HUES64 (cell line): ENCODE data around the gene C1QTNF1.

Source experiments
- H3K27ac ChIP-seq: 2 replicates; pipeline ENCODE4 v1.7.0; 2013; ENCODE audit warnings: low read depth, low read length, inconsistent platforms
- H3K27me3 ChIP-seq: 2 replicates; pipeline ENCODE4 v1.6.1; 2013; ENCODE audit warnings: mild to moderate bottlenecking, low read length; ENCODE audit not compliant: insufficient read depth
- H3K36me3 ChIP-seq: 2 replicates; pipeline ENCODE4 v1.6.1; 2013; ENCODE audit warnings: mild to moderate bottlenecking, low read length; ENCODE audit not compliant: insufficient read depth
- H3K4me1 ChIP-seq: 2 replicates; pipeline ENCODE4 v1.6.1; 2013; ENCODE audit warnings: mild to moderate bottlenecking, low read length, moderate library complexity; ENCODE audit not compliant: insufficient read depth
- H3K4me3 ChIP-seq: 2 replicates; pipeline ENCODE4 v1.5.1; 2013; ENCODE audit warnings: mild to moderate bottlenecking, low read length, moderate library complexity
- H3K9ac ChIP-seq: 2 replicates; pipeline ENCODE4 v1.6.1; 2013; ENCODE audit warnings: mild to moderate bottlenecking, low read depth, low read length
- H3K9me3 ChIP-seq: 2 replicates; pipeline ENCODE4 v1.6.1; 2013; ENCODE audit warnings: low read depth, low read length; ENCODE audit not compliant: insufficient read depth
- WGBS: fragments of 150-250, 120-280 bp; methylation state at CpG from one replicate; pipeline ENCODE4 v1.1.7; 2013; ENCODE audit warnings: missing lambda C conversion rate; 5-methylcytosine and 5-hydroxymethylcytosine counted together

Gene C1QTNF1

DNA sequence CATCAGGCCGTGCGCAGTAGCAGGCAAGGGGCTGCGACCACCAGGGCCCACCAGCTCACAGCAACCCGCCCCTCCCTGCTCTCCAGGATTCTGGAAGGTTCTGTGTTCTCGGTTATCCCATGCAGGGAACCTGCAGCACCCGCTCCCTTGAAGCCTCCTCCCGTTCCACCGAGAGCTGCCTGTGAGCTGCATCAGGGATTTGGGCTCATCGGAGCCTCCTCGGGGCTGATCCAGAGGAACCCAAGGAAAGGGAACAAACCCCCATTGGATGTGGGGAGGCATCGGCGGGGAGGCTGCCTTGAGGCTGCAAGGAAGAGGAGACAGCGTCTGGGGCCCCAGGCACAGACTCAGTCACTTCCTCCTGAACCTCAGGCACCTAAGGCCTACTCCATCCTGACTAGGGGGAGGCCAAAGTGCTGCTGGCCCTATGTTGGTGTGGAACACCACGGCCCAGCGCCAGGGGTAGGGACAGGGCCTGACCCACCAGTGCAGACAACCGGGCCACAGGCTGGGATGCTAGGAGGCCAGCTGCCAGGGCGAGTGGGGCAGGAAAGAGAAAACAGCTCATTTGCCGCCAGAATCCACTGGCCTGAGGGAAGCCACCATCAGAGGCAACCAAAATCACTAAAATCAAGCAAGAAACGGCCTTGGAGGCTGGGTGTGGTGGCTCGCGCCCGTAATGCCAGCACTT lies 29.8 kb upstream of the C1QTNF1 start:
- Histone ChIP-seq H3K9me3 (no peaks in the 10 kb centered on the region), H3K9ac (no peak overlapping the region), H3K4me3 (no peak overlapping the region), H3K27me3 (no peaks in the 10 kb centered on the region; the same call in 1 of the 2 replicates), H3K36me3 (peaks cover 29% of the 10 kb centered on the region), H3K4me1 (no peaks in the 10 kb centered on the region), H3K27ac (no peak overlapping the region)
- WGBS, result 95% methylated on average over 22 of the region's 22 CpGs

DNA sequence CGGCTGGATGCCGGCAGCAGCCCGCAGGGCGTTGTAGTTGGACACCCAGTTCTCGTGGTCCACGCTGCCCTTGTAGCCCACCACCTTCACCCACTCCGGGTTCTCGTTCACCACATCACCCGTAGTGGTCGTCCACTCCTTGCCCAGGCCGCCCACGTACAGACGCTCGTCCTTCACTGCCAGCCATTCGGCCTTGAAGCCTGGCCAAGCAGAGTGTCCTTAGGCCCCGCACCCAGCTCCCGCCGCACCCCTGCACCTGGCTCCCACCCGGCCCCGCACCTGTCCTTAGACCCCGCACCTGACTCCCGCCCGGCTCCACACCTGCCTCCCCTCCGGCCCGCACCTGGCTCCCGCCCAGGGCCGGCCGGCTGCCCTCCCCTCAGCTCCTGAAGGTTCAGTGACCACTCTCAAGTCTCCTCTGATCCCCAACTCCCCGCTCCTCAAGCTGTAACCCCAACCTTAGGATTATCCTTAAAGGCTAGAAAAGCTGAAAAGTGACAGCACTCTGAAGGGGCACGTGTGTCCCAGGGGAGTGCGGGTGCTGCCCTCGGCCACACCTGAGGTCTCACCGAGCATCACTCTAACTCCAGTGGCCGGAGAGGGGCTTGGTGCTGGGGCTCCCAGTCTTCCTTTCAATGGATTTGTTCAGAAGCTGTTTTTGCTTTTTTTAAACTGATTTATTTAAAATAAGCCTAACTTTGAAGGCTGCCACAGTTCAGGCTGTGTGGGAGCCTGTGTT lies 28.8 kb upstream of the C1QTNF1 start:
- H3K36me3 ChIP-seq, result peaks cover 28% of the 10 kb centered on the region
- H3K4me1 ChIP-seq, result no peaks in the 10 kb centered on the region
- H3K9ac ChIP-seq, result no peak overlapping the region
- H3K9me3 ChIP-seq, result no peaks in the 10 kb centered on the region
- H3K4me3 ChIP-seq, result no peak overlapping the region
- H3K27ac ChIP-seq, result no peak overlapping the region
- H3K27me3 ChIP-seq, result peaks cover 3% of the 10 kb centered on the region; the same call in 1 of the 2 replicates
- WGBS, result 96% methylated on average over 34 of the region's 34 CpGs

DNA sequence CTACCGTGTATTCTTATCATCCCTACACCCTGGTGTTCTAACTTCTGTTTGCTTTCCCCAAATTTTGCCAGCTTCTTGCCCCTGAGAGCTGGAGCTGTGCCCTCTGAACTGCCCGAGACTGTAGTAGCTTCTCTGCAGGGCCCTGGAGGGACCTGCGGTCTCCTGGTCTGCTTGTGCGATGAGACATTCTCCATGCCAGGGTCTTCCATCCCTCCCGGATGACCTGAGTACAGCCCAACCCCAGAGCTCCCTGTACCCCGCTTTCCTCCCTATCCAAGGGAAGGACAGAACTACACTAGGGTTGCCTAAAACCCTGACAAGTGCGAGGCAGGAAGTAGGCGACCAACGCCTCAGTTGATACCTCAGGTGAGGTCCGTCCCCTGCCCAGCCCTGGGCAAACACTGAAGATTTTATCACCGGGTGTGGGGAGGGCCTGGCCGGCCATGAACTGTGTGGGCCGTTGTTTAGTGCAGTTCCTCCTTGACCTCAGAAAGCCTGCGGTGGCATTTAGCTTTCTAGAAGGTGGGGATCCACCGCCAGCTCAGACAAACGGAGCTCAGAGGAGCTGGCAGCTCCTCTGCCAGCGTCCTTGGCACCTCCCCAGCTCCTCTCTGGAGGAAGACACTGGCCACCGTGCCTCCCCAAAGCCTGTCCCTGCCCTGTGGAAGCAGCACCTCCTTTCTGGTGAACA lies 28.1 kb upstream of the C1QTNF1 start:
- no peak overlapping the region for H3K4me3 ChIP-seq
- no peak overlapping the region for H3K9ac ChIP-seq
- no peak overlapping the region for H3K27ac ChIP-seq
- H3K36me3 ChIP-seq, result peaks cover 26% of the 10 kb centered on the region
- 93% methylated on average over 18 of the region's 18 CpGs for WGBS
- H3K27me3 ChIP-seq, result peaks cover 10% of the 10 kb centered on the region; the same call in 1 of the 2 replicates
- no peaks in the 10 kb centered on the region for H3K4me1 ChIP-seq
- H3K9me3 ChIP-seq, result no peaks in the 10 kb centered on the region

DNA sequence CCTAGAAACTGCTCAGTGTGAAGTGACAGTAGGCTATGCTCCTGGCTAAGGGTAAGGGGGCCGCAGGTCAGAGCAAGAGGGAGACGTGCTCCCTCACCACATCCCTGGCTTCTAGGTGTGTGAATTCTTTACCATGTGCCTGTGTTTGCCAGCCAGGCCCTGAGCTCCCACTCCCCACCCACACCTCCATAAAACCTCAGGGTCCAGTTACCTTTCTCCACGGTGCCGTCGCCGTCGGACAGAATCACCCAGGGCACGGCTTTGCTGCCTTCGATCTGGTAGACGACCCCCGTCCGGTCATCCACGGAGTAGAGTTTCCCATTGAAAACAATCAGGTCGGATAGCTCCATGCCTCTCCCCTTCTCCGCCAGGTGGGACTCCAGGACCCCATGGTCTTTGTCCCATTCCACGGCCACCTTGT lies 27.2 kb upstream of the C1QTNF1 start:
- 95% methylated on average over 16 of the region's 16 CpGs for WGBS

DNA sequence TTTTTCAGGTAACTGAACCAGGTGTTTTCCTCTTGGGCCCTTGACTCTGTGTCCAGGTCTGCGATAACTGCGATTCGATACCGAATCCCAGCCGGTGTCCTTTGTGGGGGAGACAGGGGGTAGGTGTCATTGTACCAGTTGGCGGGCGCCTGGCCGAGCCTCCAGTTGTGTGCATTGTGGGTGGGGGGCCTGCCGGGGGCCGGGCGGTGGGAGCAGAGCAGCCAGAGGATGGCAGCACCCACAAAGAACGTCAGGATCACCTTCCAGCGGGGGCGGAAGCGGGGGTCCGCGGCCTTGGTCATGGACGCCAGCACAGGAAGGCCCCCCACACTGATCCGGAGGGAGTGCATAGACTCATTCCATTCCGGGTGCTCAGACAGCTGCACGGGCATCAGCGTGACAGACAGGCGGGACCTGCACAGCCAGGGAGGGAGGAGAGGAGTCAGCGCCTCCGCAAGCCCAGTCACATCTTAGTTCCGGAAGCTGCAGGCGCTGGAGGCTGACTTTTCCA lies 26.7 kb upstream of the C1QTNF1 start:
- Histone ChIP-seq H3K36me3 (peaks cover 22% of the 10 kb centered on the region), H3K27ac (no peak overlapping the region)

More for the DNA sequence above, 27.2 kb upstream of the C1QTNF1 start:
- peaks cover 18% of the 10 kb centered on the region for H3K27me3 ChIP-seq
- no peak overlapping the region for H3K27ac ChIP-seq
- H3K4me3 ChIP-seq, result no peak overlapping the region
- no peaks in the 10 kb centered on the region for H3K4me1 ChIP-seq
- no peak overlapping the region for H3K9ac ChIP-seq
- no peaks in the 10 kb centered on the region for H3K9me3 ChIP-seq
- H3K36me3 ChIP-seq, result peaks cover 22% of the 10 kb centered on the region

DNA sequence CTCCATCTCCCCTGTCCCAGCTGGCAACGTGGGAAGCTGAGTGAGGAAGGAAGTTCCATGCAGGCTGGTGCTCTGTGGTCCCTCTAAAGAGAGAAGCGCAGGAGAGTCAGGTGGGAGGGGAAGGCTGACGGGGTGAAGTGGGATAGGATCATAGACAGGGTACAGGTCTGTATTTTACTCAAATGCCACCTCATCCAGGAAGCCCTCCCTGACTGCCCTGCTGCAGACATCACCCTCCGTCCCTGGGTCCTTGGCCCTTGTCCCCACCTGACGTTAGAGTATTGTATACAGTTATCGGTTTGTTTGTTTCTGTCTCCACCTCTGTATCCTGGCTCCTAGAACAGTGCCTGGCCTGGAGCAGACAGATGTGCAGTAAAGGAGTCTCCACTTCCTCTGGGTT lies 26.1 kb upstream of the C1QTNF1 start:
- H3K27ac ChIP-seq, result no peak overlapping the region
- no peak overlapping the region for H3K4me3 ChIP-seq
- peaks cover 20% of the 10 kb centered on the region for H3K36me3 ChIP-seq
- H3K9ac ChIP-seq, result no peak overlapping the region
- WGBS, result 87% methylated on average over 5 of the region's 6 CpGs
- no peaks in the 10 kb centered on the region for H3K9me3 ChIP-seq
- no peaks in the 10 kb centered on the region for H3K4me1 ChIP-seq
- H3K27me3 ChIP-seq, result peaks cover 29% of the 10 kb centered on the region

More for the DNA sequence above, 26.7 kb upstream of the C1QTNF1 start:
- Histone ChIP-seq H3K4me3 (no peak overlapping the region), H3K9ac (no peak overlapping the region), H3K4me1 (no peaks in the 10 kb centered on the region), H3K9me3 (no peaks in the 10 kb centered on the region), H3K27me3 (peaks cover 23% of the 10 kb centered on the region)
- 96% methylated on average over 27 of the region's 27 CpGs for WGBS

DNA sequence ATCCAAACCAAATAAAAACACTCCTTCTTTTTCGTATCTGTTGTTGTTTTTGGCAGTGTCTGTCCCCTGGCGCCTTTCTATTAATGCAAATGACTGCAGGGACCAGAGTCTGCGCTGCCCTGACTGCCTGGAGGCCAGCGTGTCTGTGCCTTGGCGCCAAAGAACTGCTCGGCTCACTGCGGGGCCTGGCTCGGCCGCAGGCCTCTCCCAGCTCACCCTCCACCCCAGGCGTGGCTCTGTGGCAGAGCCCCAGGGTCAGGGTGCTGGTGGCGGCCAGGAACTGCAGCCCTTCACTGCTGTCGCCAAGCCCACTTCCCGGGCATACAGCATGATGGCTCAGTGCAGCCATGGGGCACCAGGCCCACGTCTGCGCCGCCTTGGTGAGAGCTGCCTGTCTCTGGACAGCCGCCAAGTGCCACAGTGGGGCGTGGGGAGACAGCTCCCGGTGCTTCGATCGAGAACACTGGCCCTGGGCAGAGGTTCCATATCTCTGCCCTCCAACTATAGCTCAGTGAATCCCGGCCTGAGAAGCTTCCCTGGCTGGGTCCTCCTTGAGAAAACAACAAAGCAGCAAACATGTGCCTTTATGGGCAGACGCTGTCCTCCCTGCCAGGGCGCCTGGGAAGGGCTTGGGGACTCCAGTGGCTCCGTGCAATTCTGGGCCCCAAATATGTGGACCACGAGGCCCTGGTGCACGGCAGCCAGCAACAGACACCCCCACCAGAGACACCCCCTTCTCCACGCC lies 25.5 kb upstream of the C1QTNF1 start:
- no peak overlapping the region for H3K9ac ChIP-seq
- no peaks in the 10 kb centered on the region for H3K9me3 ChIP-seq
- peaks cover 35% of the 10 kb centered on the region for H3K27me3 ChIP-seq
- H3K36me3 ChIP-seq, result peaks cover 19% of the 10 kb centered on the region
- no peak overlapping the region for H3K27ac ChIP-seq
- H3K4me3 ChIP-seq, result no peak overlapping the region
- WGBS, result 94% methylated on average over 28 of the region's 28 CpGs
- H3K4me1 ChIP-seq, result no peaks in the 10 kb centered on the region

DNA sequence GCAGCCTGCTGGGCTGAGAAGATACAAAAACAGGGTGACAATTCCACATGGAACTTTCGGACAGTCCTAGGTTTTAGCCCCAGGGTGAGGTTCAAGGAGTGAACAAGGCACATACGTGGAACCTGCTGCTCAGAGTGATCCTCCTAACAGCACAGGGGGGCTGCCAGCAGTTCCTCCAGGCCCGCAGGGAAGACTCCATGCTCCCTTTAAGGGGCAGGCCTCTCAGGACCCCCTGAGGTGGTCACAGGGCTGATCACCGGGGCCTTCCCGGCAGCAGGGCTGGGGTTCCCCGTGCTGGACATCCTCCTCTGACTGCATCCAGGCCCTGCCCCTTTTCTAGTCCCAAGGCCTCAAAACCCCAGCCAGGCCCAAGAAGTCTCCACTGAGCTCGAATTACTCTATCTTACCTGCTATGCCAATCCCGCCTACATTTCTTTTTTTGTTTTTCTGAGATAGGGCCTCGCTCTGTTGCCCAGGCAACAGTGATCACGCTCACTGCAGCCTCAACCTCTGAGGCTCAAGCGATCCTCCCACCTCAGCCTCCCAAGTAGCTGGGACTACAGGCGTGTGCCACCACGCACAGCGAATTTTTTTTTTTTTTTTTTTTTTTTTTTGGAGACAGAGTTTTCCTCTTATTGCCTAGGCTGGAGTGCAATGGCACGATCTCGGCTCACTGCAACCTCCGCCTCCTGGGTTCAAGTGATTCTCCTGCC lies 24.8 kb upstream of the C1QTNF1 start:
- WGBS, result 93% methylated on average over 16 of the region's 17 CpGs
- Histone ChIP-seq H3K27ac (no peak overlapping the region), H3K9me3 (no peaks in the 10 kb centered on the region), H3K9ac (no peak overlapping the region), H3K4me1 (no peaks in the 10 kb centered on the region), H3K36me3 (peaks cover 19% of the 10 kb centered on the region), H3K27me3 (peaks cover 38% of the 10 kb centered on the region), H3K4me3 (no peak overlapping the region)

DNA sequence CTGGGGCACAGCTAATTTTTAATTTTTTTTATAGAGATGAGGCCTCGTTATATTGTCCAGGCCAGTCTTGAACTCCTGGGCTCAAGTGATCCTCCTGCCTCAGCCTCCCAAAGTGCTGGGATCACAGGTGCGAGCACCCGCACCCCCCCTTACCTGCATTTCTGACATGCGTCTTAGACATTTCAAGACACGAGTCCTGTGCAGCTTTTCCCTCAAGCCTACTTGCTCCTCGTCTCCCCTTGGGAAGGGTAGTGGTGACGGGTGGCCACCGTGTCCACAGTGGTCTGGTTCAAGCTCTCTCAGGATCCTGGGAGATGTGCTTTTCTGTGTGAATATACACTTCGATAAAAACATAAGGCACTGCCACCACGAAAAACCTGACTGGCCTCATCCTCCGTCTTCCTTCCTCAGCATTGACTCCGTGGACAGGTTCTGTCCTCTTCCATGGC lies 24.0 kb upstream of the C1QTNF1 start:
- Histone ChIP-seq H3K27ac (no peak overlapping the region), H3K27me3 (peaks cover 38% of the 10 kb centered on the region), H3K9me3 (no peaks in the 10 kb centered on the region), H3K4me1 (no peaks in the 10 kb centered on the region), H3K9ac (no peak overlapping the region), H3K36me3 (peaks cover 13% of the 10 kb centered on the region), H3K4me3 (no peak overlapping the region)
- WGBS, result 94% methylated on average over 12 of the region's 12 CpGs
